OCI-LY1 (cell line): ENCODE data around the gene MFAP1.

Source experiments
- H2AFZ ChIP-seq: fragments of 200-600 bp; sonication (generic), shearing (Covaris generic); 2 replicates; pipeline ENCODE4 v1.6.0; 2014; ENCODE audit warnings: antibody characterized with exemption, mild to moderate bottlenecking, low read length
- H3F3A ChIP-seq: fragments of 200-600 bp; sonication (generic), shearing (Covaris generic); 2 replicates; pipeline ENCODE4 v1.6.0; 2014; ENCODE audit warnings: mild to moderate bottlenecking, antibody characterized with exemption, low read length, moderate library complexity; ENCODE audit not compliant: insufficient read depth
- H3K27ac ChIP-seq: fragments of 200-600 bp; sonication (generic); 2 replicates; pipeline ENCODE4 v1.5.1; 2014; ENCODE audit warnings: low read length, mixed run types, mild to moderate bottlenecking, low read depth; ENCODE audit not compliant: poor library complexity, severe bottlenecking
- H3K27me3 ChIP-seq: fragments of 200-600 bp; sonication (generic); 2 replicates; pipeline ENCODE4 v1.6.0; 2014; ENCODE audit warnings: antibody characterized with exemption, mild to moderate bottlenecking, low read length, moderate library complexity; ENCODE audit not compliant: insufficient read depth
- H3K36me3 ChIP-seq: fragments of 200-600 bp; sonication (generic); 2 replicates; pipeline ENCODE4 v1.6.1; 2014; ENCODE audit warnings: mild to moderate bottlenecking, antibody characterized with exemption, low read length, moderate library complexity, mixed read lengths; ENCODE audit not compliant: insufficient read depth
- H3K4me1 ChIP-seq: fragments of 200-600 bp; sonication (generic); 2 replicates; pipeline ENCODE4 v1.5.1; 2014; ENCODE audit warnings: mild to moderate bottlenecking, low read length, moderate library complexity; ENCODE audit not compliant: insufficient read depth, severe bottlenecking
- H3K4me2 ChIP-seq: fragments of 200-600 bp; sonication (generic), shearing (Covaris generic); 2 replicates; pipeline ENCODE4 v1.6.1; 2014; ENCODE audit warnings: low read length
- H3K4me3 ChIP-seq: fragments of 200-600 bp; sonication (generic); 2 replicates; pipeline ENCODE4 v1.5.1; 2014; ENCODE audit warnings: low read length, low read depth, mild to moderate bottlenecking, mixed read lengths; ENCODE audit not compliant: poor library complexity, severe bottlenecking
- H3K79me2 ChIP-seq: fragments of 200-600 bp; shearing (Covaris generic); 2 replicates; pipeline ENCODE4 v1.6.1; 2016; ENCODE audit warnings: mixed run types, low read length, mixed read lengths; ENCODE audit not compliant: insufficient read depth
- H3K9ac ChIP-seq: fragments of 200-600 bp; sonication (generic), shearing (Covaris generic); 2 replicates; pipeline ENCODE4 v1.6.1; 2014; ENCODE audit warnings: mild to moderate bottlenecking, low read length, mixed read lengths
- H3K9me2 ChIP-seq: fragments of 200-600 bp; sonication (generic), shearing (Covaris generic); 2 replicates; pipeline ENCODE4 v1.6.1; 2014; ENCODE audit warnings: low read depth, mild to moderate bottlenecking, low read length, mixed read lengths
- H3K9me3 ChIP-seq: fragments of 200-600 bp; shearing (Covaris generic); 2 replicates; pipeline ENCODE4 v1.6.1; 2014; ENCODE audit warnings: low read length, mixed read lengths
- H4K20me1 ChIP-seq: fragments of 200-600 bp; sonication (generic), shearing (Covaris generic); 2 replicates; pipeline ENCODE4 v1.6.0; 2016; ENCODE audit warnings: mild to moderate bottlenecking, low read length; ENCODE audit not compliant: insufficient read depth
- CTCF ChIP-seq: fragments of 200-600 bp; sonication (generic), shearing (Covaris generic); IDR thresholded peaks from 2 replicates; pipeline ENCODE4 v1.5.1; 2017; ENCODE audit warnings: mild to moderate bottlenecking, antibody characterized with exemption, low read length, moderate library complexity, mixed read lengths
- EZH2 ChIP-seq: fragments of 200-600 bp; sonication (generic), shearing (Covaris generic); IDR thresholded peaks from 2 replicates; pipeline ENCODE4 v1.8.0; 2017; ENCODE audit warnings: borderline replicate concordance, mixed run types, mild to moderate bottlenecking, antibody characterized with exemption, low read length, moderate library complexity, mixed read lengths

MFAP1 gene

DNA sequence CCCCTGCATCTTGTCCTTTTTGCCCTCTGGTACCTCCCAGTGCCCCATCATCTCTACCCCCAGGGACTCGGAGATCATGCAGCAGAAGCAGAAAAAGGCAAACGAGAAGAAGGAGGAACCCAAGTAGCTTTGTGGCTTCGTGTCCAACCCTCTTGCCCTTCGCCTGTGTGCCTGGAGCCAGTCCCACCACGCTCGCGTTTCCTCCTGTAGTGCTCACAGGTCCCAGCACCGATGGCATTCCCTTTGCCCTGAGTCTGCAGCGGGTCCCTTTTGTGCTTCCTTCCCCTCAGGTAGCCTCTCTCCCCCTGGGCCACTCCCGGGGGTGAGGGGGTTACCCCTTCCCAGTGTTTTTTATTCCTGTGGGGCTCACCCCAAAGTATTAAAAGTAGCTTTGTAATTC, 30.8 kb downstream of the MFAP1 start:
- Histone ChIP-seq H3K79me2 (peaks cover 12% of the 10 kb centered on the region; the same call in 1 of the 2 replicates), H3K4me3 (peak overlapping the region; percentile 97), H3K4me2 (peak overlapping the region; percentile 86), H3K36me3 (peaks cover 47% of the 10 kb centered on the region), H2AFZ (no peak overlapping the region), H3K27ac (peak overlapping the region; percentile 98), H3K9ac (peak overlapping the region; percentile 99), H3F3A (peaks cover 17% of the 10 kb centered on the region), H3K4me1 (peaks cover 79% of the 10 kb centered on the region), H3K27me3 (no peaks in the 10 kb centered on the region), H3K9me2 (no peaks in the 10 kb centered on the region), H4K20me1 (no peaks in the 10 kb centered on the region), H3K9me3 (no peaks in the 10 kb centered on the region)
- TF ChIP-seq CTCF = no peak
- no peak for TF ChIP-seq EZH2

GRCh38 chr15:43792761-43793476, 31.6 kb downstream of the MFAP1 start:
- H3K9ac ChIP-seq = peak overlapping the region; percentile 99
- TF ChIP-seq CTCF (no peak), EZH2 (no peak)
- H3K4me1 ChIP-seq = peaks cover 79% of the 10 kb centered on the region
- H3K27ac ChIP-seq = peak overlapping the region; percentile 98
- H3K36me3 ChIP-seq = peaks cover 47% of the 10 kb centered on the region
- H3K27me3 ChIP-seq = no peaks in the 10 kb centered on the region
- peak overlapping the region; percentile 86 for H3K4me2 ChIP-seq
- H4K20me1 ChIP-seq = no peaks in the 10 kb centered on the region
- H3K9me2 ChIP-seq = no peaks in the 10 kb centered on the region
- peak overlapping the region; percentile 97 for H3K4me3 ChIP-seq
- H3K9me3 ChIP-seq = no peaks in the 10 kb centered on the region
- H3F3A ChIP-seq = peaks cover 21% of the 10 kb centered on the region
- H2AFZ ChIP-seq = no peak overlapping the region
- peaks cover 12% of the 10 kb centered on the region; the same call in 1 of the 2 replicates for H3K79me2 ChIP-seq

- no peak for TF ChIP-seq EZH2
- no peak for TF ChIP-seq CTCF
- H3K9ac ChIP-seq = peak within 1 kb of the TSS; percentile 99
- H4K20me1 ChIP-seq = no peaks in the 10 kb centered on the region
- H3K79me2 ChIP-seq = peaks cover 12% of the 10 kb centered on the region; the same call in 1 of the 2 replicates
- peak within 1 kb of the TSS; percentile 99 for H3K27ac ChIP-seq
- H3K9me3 ChIP-seq = no peaks in the 10 kb centered on the region
- H3K4me2 ChIP-seq = peak within 1 kb of the TSS; percentile 86
- H3K36me3 ChIP-seq = peaks cover 47% of the 10 kb centered on the region
- H3K9me2 ChIP-seq = no peaks in the 10 kb centered on the region
- H3F3A ChIP-seq = peaks cover 21% of the 10 kb centered on the region
- peak within 1 kb of the TSS; percentile 97 for H3K4me3 ChIP-seq
- H2AFZ ChIP-seq = no peak within 1 kb of the TSS
- H3K4me1 ChIP-seq = peaks cover 80% of the 10 kb centered on the region
- no peaks in the 10 kb centered on the region for H3K27me3 ChIP-seq
Measured at GRCh38 chr15:43791993-43792760, 32.3 kb downstream of the MFAP1 start, which contains the start of gene SERF2. Gene SERF2 (plus strand): TSS chr15:43792320. CDS start chr15:43792377, 57 bp downstream.
